B cell (primary cell): Measurements from ENCODE around the gene DENND1C. TPM values are rescaled to one million over a fixed set of nuclear protein-coding genes. Genes with fewer than 3 reads are reported as not detected.

Experiments
- ATAC-seq: fragments of 200-7000 bp; cut with Tn5 transposase; one replicate; pipeline ENCODE4 v1.10.0; 2021; ENCODE audit warnings: low read depth, mild to moderate bottlenecking, moderate number of reproducible peaks, moderate library complexity
- CTCF ChIA-PET: fragments of 350-600 bp; sonication (Branson Sonifier 250); formaldehyde crosslinking; loops from one replicate; lab custom pipeline; 2021; ENCODE audit warnings: antibody characterized with exemption, inconsistent platforms; lab: Charles Lee
- POLR2A ChIA-PET: fragments of 350-600 bp; sonication (Branson Sonifier 250); formaldehyde crosslinking; loops from one replicate; lab custom pipeline; 2021; ENCODE audit warnings: antibody characterized with exemption; lab: Charles Lee
- DNase-seq: peaks from one replicate; pipeline ENCODE4 v3.0.0; 2013
- H2AFZ ChIP-seq: 2 replicates; pipeline ENCODE4 v1.6.1; 2012; ENCODE audit warnings: mild to moderate bottlenecking, low read depth, low read length; ENCODE audit not compliant: insufficient read depth, poor library complexity, severe bottlenecking
- H3K27ac ChIP-seq, 2 donors: 1 replicate in 1 of 2; 2 replicates in 1 of 2; pipeline ENCODE4 v1.5.1; 2012 to 2013; ENCODE audit warnings: low read length in 2 of 2, mild to moderate bottlenecking in 2 of 2, moderate library complexity in 1 of 2
- H3K27me3 ChIP-seq, 4 experiments: fragments of 200-600 bp in 1 of 4; sonication (generic) in 1 of 4; replicated peaks in 1 of 4; 1 replicate in 2 of 4; 2 replicates in 2 of 4; pipeline versions ENCODE4 v1.6.1 to v1.7.0; 2013 to 2016; ENCODE audit warnings: low read length in 3 of 4, mild to moderate bottlenecking in 2 of 4, mixed read lengths in 1 of 4, moderate library complexity in 1 of 4; ENCODE audit not compliant: insufficient read depth in 4 of 4, control insufficient read depth in 3 of 4; ENCODE audit errors: control extremely low read depth in 1 of 4
- H3K36me3 ChIP-seq, 2 experiments: replicated peaks in 1 of 2; 1 replicate in 1 of 2; 2 replicates in 1 of 2; pipeline versions ENCODE4 v1.6.1 to v1.7.1; 2013; ENCODE audit warnings: low read length in 1 of 2; ENCODE audit not compliant: insufficient read depth in 2 of 2, control insufficient read depth in 1 of 2; ENCODE audit errors: control extremely low read depth in 1 of 2, extremely low read depth in 1 of 2
- H3K4me1 ChIP-seq, 2 donors: fragments of 200-600 bp in 1 of 2; sonication (generic) in 1 of 2; 1 replicate in 1 of 2; 2 replicates in 1 of 2; pipeline versions ENCODE4 v1.5.1 to v1.6.1; 2013 to 2017; ENCODE audit warnings: low read length in 2 of 2; ENCODE audit not compliant: control insufficient read depth in 2 of 2, insufficient read depth in 2 of 2
- H3K4me2 ChIP-seq: replicated peaks from 2 replicates; pipeline ENCODE3; 2012; ENCODE audit warnings: mild to moderate bottlenecking, low read depth, low read length; ENCODE audit not compliant: poor library complexity, severe bottlenecking
- H3K4me3 ChIP-seq, 5 experiments: fragments of 200-600 bp in 1 of 5; sonication (generic) in 1 of 5; 1 replicate in 3 of 5; 2 replicates in 2 of 5; pipeline versions ENCODE4 v1.5.1 to v1.7.0; 2011 to 2016; ENCODE audit warnings: low read length in 4 of 5, mild to moderate bottlenecking in 4 of 5, low read depth in 2 of 5, control low read depth in 1 of 5, moderate library complexity in 1 of 5; ENCODE audit not compliant: insufficient read depth in 1 of 5; ENCODE audit errors: control extremely low read depth in 1 of 5, extremely low read depth in 1 of 5
- H3K79me2 ChIP-seq: fragments of 200-600 bp; sonication (generic); one replicate; pipeline ENCODE4 v1.6.0; 2016; ENCODE audit warnings: low read length; ENCODE audit not compliant: control insufficient read depth, insufficient read depth
- H3K9ac ChIP-seq: fragments of 200-600 bp; sonication (generic); 2 replicates; pipeline ENCODE4 v1.6.1; 2017; ENCODE audit warnings: mild to moderate bottlenecking, low read length, moderate library complexity
- H3K9me3 ChIP-seq, 3 donors: one replicate each; pipeline versions ENCODE4 v1.6.1 to v1.7.1; 2013; ENCODE audit warnings: low read length in 2 of 3; ENCODE audit not compliant: control insufficient read depth in 2 of 3, insufficient read depth in 1 of 3; ENCODE audit errors: control extremely low read depth in 1 of 3
- H4K20me1 ChIP-seq: 2 replicates; pipeline ENCODE4 v1.6.0; 2012; ENCODE audit warnings: mild to moderate bottlenecking, low read length; ENCODE audit not compliant: insufficient read depth, control insufficient read depth, poor library complexity, severe bottlenecking
- H3K27ac Mint-ChIP-seq: one replicate; pipeline ENCODE4 v1.8.0; 2021; ENCODE audit warnings: mixed read lengths
- H3K27me3 Mint-ChIP-seq: one replicate; pipeline ENCODE4 v1.8.0; 2021; ENCODE audit warnings: mixed read lengths
- H3K4me1 Mint-ChIP-seq: one replicate; pipeline ENCODE4 v1.8.0; 2021; ENCODE audit warnings: mixed read lengths
- H3K4me3 Mint-ChIP-seq: one replicate; pipeline ENCODE4 v1.8.0; 2021; ENCODE audit warnings: mixed read lengths
- H3K9me3 Mint-ChIP-seq: one replicate; pipeline ENCODE4 v1.8.0; 2022; ENCODE audit warnings: mixed read lengths; ENCODE audit not compliant: insufficient read depth
- EZH2 ChIP-seq: IDR thresholded peaks from 2 replicates; pipeline ENCODE4 v1.6.1; 2012; ENCODE audit warnings: borderline replicate concordance, low read depth, mild to moderate bottlenecking, moderate library complexity, low read length; ENCODE audit not compliant: insufficient read depth, poor library complexity, severe bottlenecking
- WGBS: methylation state at CpG from one replicate; pipeline ENCODE4 v1.1.5; 2013; ENCODE audit warnings: missing lambda C conversion rate; ENCODE audit not compliant: insufficient coverage; 5-methylcytosine and 5-hydroxymethylcytosine counted together
- intact Hi-C: fragments of 100-400 bp; cut with micrococcal nuclease; formaldehyde crosslinking; loops from one replicate; pipeline ENCODE4 v1.10.0; 2022
- polyA plus RNA-seq: library from polyadenylated mRNA; depleted of rRNA; stranded (reverse); fragments of >200 nt; gene quantifications from 2 replicates; pipeline ENCODE4 v1.2.3, GENCODE V29; 2012
- small RNA-seq: library from RNA; depleted of rRNA; stranded (forward); fragments of <200 nt; gene quantifications from one replicate; pipeline ENCODE3, GENCODE V24; 2012; ENCODE audit warnings: low replicate concordance, low read depth; ENCODE audit not compliant: insufficient read length
- total RNA-seq, 2 donors: library from RNA; stranded (reverse); fragments of 120-200 nt in 1 of 2; gene quantifications; 1 replicate in 1 of 2; 2 replicates in 1 of 2; pipeline versions ENCODE4 v1.2.3 to v1.2.4, GENCODE V29; 2013 to 2022
- TF ChIP-seq, protein P1 (sequence below): fragments of 200-600 bp; IDR thresholded peaks from one replicate; pipeline ENCODE4 v1.8.0; 2022; ENCODE audit warnings: antibody characterized with exemption, mild to moderate bottlenecking

The DENND1C gene
- total and polyA plus RNA-seq, 2 donors (not counting 1 experiment from before 2014, with no cell fraction given) = 119 to 132 TPM

DNA sequence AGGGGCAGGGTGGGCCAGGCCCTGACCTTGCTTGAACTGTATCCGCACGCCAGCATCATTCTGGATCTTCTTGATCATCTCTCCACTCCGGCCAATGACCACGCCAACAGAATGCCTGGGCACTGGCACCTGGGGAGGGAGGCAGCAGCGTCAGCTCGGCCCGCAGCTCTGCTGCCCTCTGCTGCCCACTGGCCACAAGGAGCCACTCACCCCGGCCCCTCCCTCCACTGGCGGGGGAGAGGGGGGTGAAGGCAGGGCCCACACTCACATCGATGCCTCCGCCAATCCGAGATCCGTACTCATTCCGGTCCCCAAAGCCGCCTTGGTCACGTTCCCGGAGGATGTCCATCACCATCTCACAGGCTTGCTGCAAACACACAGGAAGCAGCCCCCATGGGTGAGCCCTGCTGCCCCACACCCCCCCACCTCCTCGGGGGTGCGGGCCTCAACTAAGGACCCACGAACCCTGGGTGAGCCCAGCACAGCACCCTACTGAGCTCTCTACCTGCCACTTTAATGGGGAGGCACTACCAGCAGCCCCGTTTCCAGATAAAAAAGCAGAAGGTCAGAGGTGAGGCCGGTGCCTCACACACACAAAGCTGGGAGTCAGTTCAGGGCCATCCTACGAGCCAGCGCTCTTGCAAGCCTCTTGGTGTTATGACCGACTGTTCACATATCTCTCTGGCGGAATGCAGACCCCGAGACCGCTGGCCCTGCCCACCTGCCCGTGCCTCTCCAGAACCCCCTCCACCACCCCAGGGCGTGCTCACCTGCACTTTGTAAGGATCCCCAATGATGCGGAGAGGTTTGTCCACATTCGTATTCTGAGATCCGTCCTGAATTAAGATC is 63.6 kb downstream of the DENND1C start:
- Mint-ChIP-seq H3K27me3 (no peaks in the 10 kb centered on the region), H3K27ac (no peak overlapping the region), H3K4me1 (peaks cover 16% of the 10 kb centered on the region), H3K9me3 (no peaks in the 10 kb centered on the region), H3K4me3 (no peak overlapping the region)
- peaks cover 82% of the 10 kb centered on the region for H4K20me1 ChIP-seq
- peaks cover 30% of the 10 kb centered on the region for H3K79me2 ChIP-seq
- no peaks in the 10 kb centered on the region for H3K27me3 ChIP-seq
- peaks cover 8 to 10% of the 10 kb centered on the region in 2 donors for H3K4me1 ChIP-seq
- H3K4me2 ChIP-seq = no peak overlapping the region
- POLR2A ChIA-PET = no interaction called here
- ATAC-seq = no peak
- no peak overlapping the region for H2AFZ ChIP-seq
- no peak overlapping the region for H3K27ac ChIP-seq
- H3K4me3 ChIP-seq = no peak overlapping the region
- H3K9me3 ChIP-seq = no peaks in the 10 kb centered on the region
- intact Hi-C loops = no loop called here
- CTCF ChIA-PET = no interaction called here
- TF ChIP-seq, protein P1, sequence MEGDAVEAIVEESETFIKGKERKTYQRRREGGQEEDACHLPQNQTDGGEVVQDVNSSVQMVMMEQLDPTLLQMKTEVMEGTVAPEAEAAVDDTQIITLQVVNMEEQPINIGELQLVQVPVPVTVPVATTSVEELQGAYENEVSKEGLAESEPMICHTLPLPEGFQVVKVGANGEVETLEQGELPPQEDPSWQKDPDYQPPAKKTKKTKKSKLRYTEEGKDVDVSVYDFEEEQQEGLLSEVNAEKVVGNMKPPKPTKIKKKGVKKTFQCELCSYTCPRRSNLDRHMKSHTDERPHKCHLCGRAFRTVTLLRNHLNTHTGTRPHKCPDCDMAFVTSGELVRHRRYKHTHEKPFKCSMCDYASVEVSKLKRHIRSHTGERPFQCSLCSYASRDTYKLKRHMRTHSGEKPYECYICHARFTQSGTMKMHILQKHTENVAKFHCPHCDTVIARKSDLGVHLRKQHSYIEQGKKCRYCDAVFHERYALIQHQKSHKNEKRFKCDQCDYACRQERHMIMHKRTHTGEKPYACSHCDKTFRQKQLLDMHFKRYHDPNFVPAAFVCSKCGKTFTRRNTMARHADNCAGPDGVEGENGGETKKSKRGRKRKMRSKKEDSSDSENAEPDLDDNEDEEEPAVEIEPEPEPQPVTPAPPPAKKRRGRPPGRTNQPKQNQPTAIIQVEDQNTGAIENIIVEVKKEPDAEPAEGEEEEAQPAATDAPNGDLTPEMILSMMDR = no peak
- no peak for TF ChIP-seq EZH2
- no peak for DNase-seq
- H3K36me3 ChIP-seq = peaks cover 0 to 85% of the 10 kb centered on the region in 2 experiments
- no peak overlapping the region for H3K9ac ChIP-seq
- 94% methylated on average over 30 of the region's 33 CpGs for WGBS

Small RNA genes within 50 kb of the gene (small RNA-seq; reads per million reads assigned to genes)
- gene AC010503.2 = not detected

Other genes with a start within 250 kb of the DENND1C start
- 40.2 and 45.7 TPM in 2 replicates for gene MLLT1, start 201.8 kb downstream of the DENND1C start, total RNA-seq
- 15.3 and 19.4 TPM in 2 replicates for gene MLLT1, start 201.8 kb downstream of the DENND1C start, polyA plus RNA-seq
- not detected in 2 replicates for gene ACER1, start 148.2 kb downstream of the DENND1C start, total RNA-seq
- 0.14 TPM in 1 of 2 replicates, not detected in the other for gene ACER1, start 148.2 kb downstream of the DENND1C start, polyA plus RNA-seq
- 38.2 and 39.8 TPM in 2 replicates for gene CLPP, start 120.3 kb downstream of the DENND1C start, total RNA-seq
- 82.1 and 83.4 TPM in 2 replicates for gene CLPP, start 120.3 kb downstream of the DENND1C start, polyA plus RNA-seq
- gene ALKBH7, start 109.0 kb downstream of the DENND1C start, total RNA-seq = 62.7 and 67.0 TPM in 2 replicates
- 27.5 and 36.4 TPM in 2 replicates for gene ALKBH7, start 109.0 kb downstream of the DENND1C start, polyA plus RNA-seq
- 3.0 and 3.3 TPM in 2 replicates for gene PSPN, start 105.9 kb downstream of the DENND1C start, total RNA-seq
- 0.30 and 1.1 TPM in 2 replicates for gene PSPN, start 105.9 kb downstream of the DENND1C start, polyA plus RNA-seq
- 56.5 and 63.4 TPM in 2 replicates for gene GTF2F1, start 88.6 kb downstream of the DENND1C start, total RNA-seq
- gene GTF2F1, start 88.6 kb downstream of the DENND1C start, polyA plus RNA-seq = 41.0 and 47.8 TPM in 2 replicates
- 195 and 205 TPM in 2 replicates for gene KHSRP, start 57.0 kb downstream of the DENND1C start, total RNA-seq
- gene KHSRP, start 57.0 kb downstream of the DENND1C start, polyA plus RNA-seq = 79.6 and 82.8 TPM in 2 replicates
- 0.29 and 0.30 TPM in 2 replicates for gene SLC25A41, start 48.0 kb downstream of the DENND1C start, total RNA-seq
- 0.07 and 0.48 TPM in 2 replicates for gene SLC25A41, start 48.0 kb downstream of the DENND1C start, polyA plus RNA-seq
- gene SLC25A23, start 22.0 kb downstream of the DENND1C start, total RNA-seq = 19.9 and 25.3 TPM in 2 replicates
- gene SLC25A23, start 22.0 kb downstream of the DENND1C start, polyA plus RNA-seq = 2.4 and 9.3 TPM in 2 replicates
- gene CRB3, start 17.5 kb downstream of the DENND1C start, total RNA-seq = 3.1 and 3.6 TPM in 2 replicates
- 1.0 and 2.1 TPM in 2 replicates for gene CRB3, start 17.5 kb downstream of the DENND1C start, polyA plus RNA-seq
- gene TUBB4A, start 20.5 kb upstream of the DENND1C start, total RNA-seq = 21.9 and 22.1 TPM in 2 replicates
- gene TUBB4A, start 20.5 kb upstream of the DENND1C start, polyA plus RNA-seq = 3.3 and 3.9 TPM in 2 replicates
- gene TNFSF9, start 49.2 kb upstream of the DENND1C start, total RNA-seq = 11.7 TPM in 2 replicates
- gene TNFSF9, start 49.2 kb upstream of the DENND1C start, polyA plus RNA-seq = 8.9 and 24.3 TPM in 2 replicates
- gene CD70, start 109.4 kb upstream of the DENND1C start, total RNA-seq = 48.5 and 49.1 TPM in 2 replicates
- 14.6 and 23.9 TPM in 2 replicates for gene CD70, start 109.4 kb upstream of the DENND1C start, polyA plus RNA-seq
- gene TNFSF14, start 188.4 kb upstream of the DENND1C start, total RNA-seq = 0.37 and 0.58 TPM in 2 replicates
- gene TNFSF14, start 188.4 kb upstream of the DENND1C start, polyA plus RNA-seq = 0.04 and 0.06 TPM in 2 replicates
- gene C3, start 238.9 kb upstream of the DENND1C start, total RNA-seq = 0.47 and 2.0 TPM in 2 replicates
- gene C3, start 238.9 kb upstream of the DENND1C start, polyA plus RNA-seq = 0.01 and 0.27 TPM in 2 replicates